NCI-H2227 (cell line): ENCODE data around the gene UBAP2L.

Experiments
- DNase-seq: peaks from one replicate; lab custom pipeline; 2025; ENCODE audit not compliant: unreplicated experiment; lab: John Stamatoyannopoulos, UW

The UBAP2L gene

GRCh38 chr1:154220071-154220969 is at the start of gene UBAP2L:
UBAP2L (plus strand) TSS chr1:154220955; CDS start chr1:154225124, 4,169 bp downstream.
- peak; percentile 100 for DNase-seq

GRCh38 chr1:154171223-154171583 is 49.6 kb upstream of the UBAP2L start:
- no peak for DNase-seq

GRCh38 chr1:154171880-154172279 is 48.9 kb upstream of the UBAP2L start:
- DNase-seq, result no peak

- no peak for DNase-seq
These were observed 46.1 kb upstream of the UBAP2L start for GRCh38 chr1:154174654-154175053.

- no peak for DNase-seq
These were observed 44.4 kb upstream of the UBAP2L start for GRCh38 chr1:154176337-154176736.

- no peak for DNase-seq
These were observed 42.7 kb upstream of the UBAP2L start for GRCh38 chr1:154178013-154178412.

- DNase-seq, result no peak
These were observed 41.6 kb upstream of the UBAP2L start for GRCh38 chr1:154178911-154179811.

GRCh38 chr1:154179946-154180687 is 40.6 kb upstream of the UBAP2L start:
- DNase-seq, result no peak

GRCh38 chr1:154181944-154182343 is 38.8 kb upstream of the UBAP2L start:
- no peak for DNase-seq

GRCh38 chr1:154182344-154183045 is 38.3 kb upstream of the UBAP2L start:
- DNase-seq, result peak; percentile 71

- DNase-seq, result peak; percentile 99
These were observed 37.5 kb upstream of the UBAP2L start for GRCh38 chr1:154183046-154183915.

GRCh38 chr1:154186177-154186576 is 34.6 kb upstream of the UBAP2L start:
- no peak for DNase-seq

GRCh38 chr1:154186852-154187501 is 33.8 kb upstream of the UBAP2L start:
- no peak for DNase-seq

GRCh38 chr1:154190550-154190949 is 30.2 kb upstream of the UBAP2L start:
- DNase-seq, result no peak

- DNase-seq, result no peak
These were observed 28.7 kb upstream of the UBAP2L start, which contains the start of gene TPM3 for GRCh38 chr1:154191990-154192461. TPM3 (minus strand) TSS chr1:154192100; CDS start chr1:154192018, 82 bp downstream.

- no peak for DNase-seq
These were observed 28.3 kb upstream of the UBAP2L start for GRCh38 chr1:154192476-154192875.

- DNase-seq, result no peak
These were observed 26.9 kb upstream of the UBAP2L start for GRCh38 chr1:154193821-154194220.

- DNase-seq, result peak; percentile 81
These were observed 21.8 kb upstream of the UBAP2L start for GRCh38 chr1:154198756-154199562.
